ENCODE data around the gene SLU7.
"Not testable (repeated sequence)": the region's sequence is repeated elsewhere in the genome, so short reads cannot be mapped to it uniquely, and the experiment has no call there.

Gene SLU7

GRCh38 chr5:160451281-160451680 lies 32.4 kb upstream of the SLU7 start:
- DNase-seq (ENCODE audit: low read depth in 2 of 2, low spot score in 1 of 2), result no peak

GRCh38 chr5:160450164-160450932 lies 31.5 kb upstream of the SLU7 start:
- no peak for DNase-seq (ENCODE audit: low read depth in 2 of 2, low spot score in 1 of 2)

- DNase-seq (ENCODE audit: low read depth in 2 of 2, low spot score in 1 of 2), result no peak
Measured at GRCh38 chr5:160449458-160449857, 30.6 kb upstream of the SLU7 start.

- DNase-seq (ENCODE audit: low read depth in 2 of 2, low spot score in 1 of 2), result no peak
Measured at GRCh38 chr5:160448886-160449285, 30.0 kb upstream of the SLU7 start.

GRCh38 chr5:160445751-160446150 lies 26.9 kb upstream of the SLU7 start:
- DNase-seq (ENCODE audit: low read depth in 2 of 2, low spot score in 1 of 2), result no peak

- no peak for DNase-seq (ENCODE audit: low read depth in 2 of 2, low spot score in 1 of 2)
Measured at GRCh38 chr5:160445132-160445531, 26.3 kb upstream of the SLU7 start.

GRCh38 chr5:160444407-160444806 lies 25.5 kb upstream of the SLU7 start:
- no peak for DNase-seq (ENCODE audit: low read depth in 2 of 2, low spot score in 1 of 2)

GRCh38 chr5:160442824-160443431 lies 24.0 kb upstream of the SLU7 start:
- DNase-seq (ENCODE audit: low read depth in 2 of 2, low spot score in 1 of 2), result no peak

- no peak for DNase-seq (ENCODE audit: low read depth in 2 of 2, low spot score in 1 of 2)
Measured at GRCh38 chr5:160441311-160441781, 22.5 kb upstream of the SLU7 start.

- peak; percentile 77 to 93 for DNase-seq (ENCODE audit: low read depth in 2 of 2, low spot score in 1 of 2)
Measured at GRCh38 chr5:160439205-160439600, 20.3 kb upstream of the SLU7 start.

- peak; percentile 23 for DNase-seq (ENCODE audit: low read depth in 2 of 2, low spot score in 1 of 2)
Measured at GRCh38 chr5:160438316-160439204, 19.7 kb upstream of the SLU7 start.

- DNase-seq (ENCODE audit: low read depth in 2 of 2, low spot score in 1 of 2), result no peak
Measured at GRCh38 chr5:160437271-160437670, 18.4 kb upstream of the SLU7 start.

- DNase-seq (ENCODE audit: low read depth in 2 of 2, low spot score in 1 of 2), result not testable (repeated sequence)
Measured at GRCh38 chr5:160436661-160437060, 17.8 kb upstream of the SLU7 start.

GRCh38 chr5:160436017-160436416 lies 17.1 kb upstream of the SLU7 start:
- no peak for DNase-seq (ENCODE audit: low read depth in 2 of 2, low spot score in 1 of 2)

- DNase-seq (ENCODE audit: low read depth in 2 of 2, low spot score in 1 of 2), result no peak
Measured at GRCh38 chr5:160435532-160435931, 16.7 kb upstream of the SLU7 start.

- no peak for DNase-seq (ENCODE audit: low read depth in 2 of 2, low spot score in 1 of 2)
Measured at GRCh38 chr5:160434022-160434531, 15.2 kb upstream of the SLU7 start.

- DNase-seq (ENCODE audit: low read depth in 2 of 2, low spot score in 1 of 2), result no peak
Measured at GRCh38 chr5:160432787-160433186, 13.9 kb upstream of the SLU7 start.

- DNase-seq (ENCODE audit: low read depth in 2 of 2, low spot score in 1 of 2), result no peak
Measured at GRCh38 chr5:160432196-160432595, 13.3 kb upstream of the SLU7 start.

GRCh38 chr5:160427607-160428006 lies 8.7 kb upstream of the SLU7 start:
- no peak for DNase-seq (ENCODE audit: low read depth in 2 of 2, low spot score in 1 of 2)

GRCh38 chr5:160423099-160423498 lies 4.2 kb upstream of the SLU7 start:
- no peak for DNase-seq (ENCODE audit: low read depth in 2 of 2, low spot score in 1 of 2)

GRCh38 chr5:160421625-160422258 lies 2.9 kb upstream of the SLU7 start, which contains the start of gene PTTG1:
Gene PTTG1 (plus strand): TSS chr5:160421855. CDS start chr5:160422313, 458 bp downstream.
- peak; percentile 72 to 80 for DNase-seq (ENCODE audit: low read depth in 2 of 2, low spot score in 1 of 2)
